Esophagus squamous epithelium (tissue), 4 donors: ENCODE measurements around the gene MYO3B.

Experiments
- POLR2A ChIP-seq, 4 donors: fragments of 450-650 bp; IDR thresholded peaks; one replicate each; pipeline ENCODE4 v1.6.1; 2017; ENCODE audit warnings: antibody characterized with exemption in 4 of 4, mild to moderate bottlenecking in 4 of 4, moderate library complexity in 3 of 4
- TF ChIP-seq, protein P1 (sequence below), 6 experiments: fragments of 450-650 bp in 4 of 6; fragments of 200-600 bp in 2 of 6; sonication (generic) in 2 of 6; IDR thresholded peaks; one replicate each; pipeline ENCODE4 v1.5.1; 2016 to 2019; ENCODE audit warnings: antibody characterized with exemption in 6 of 6, mild to moderate bottlenecking in 4 of 6, moderate library complexity in 4 of 6

DNA sequence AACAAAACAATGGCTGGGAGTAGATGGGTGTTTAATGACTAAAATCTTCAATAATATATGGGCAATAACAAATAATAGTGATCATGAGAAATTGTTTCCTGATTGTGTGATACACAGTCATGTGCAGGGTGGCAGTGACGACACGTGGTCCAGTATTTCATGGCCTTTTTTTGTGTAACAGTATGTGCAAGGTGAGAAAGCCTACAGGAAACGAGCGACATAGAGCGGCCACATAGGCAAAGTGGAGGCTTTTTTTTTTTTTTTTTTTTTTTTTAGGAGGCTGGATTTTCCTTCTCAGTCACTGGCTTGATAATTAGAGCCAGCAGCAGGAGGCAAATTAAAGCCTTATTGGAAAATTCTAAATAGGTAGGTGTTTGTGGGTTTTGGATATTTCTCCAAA is 123.7 kb downstream of the MYO3B start:
- TF ChIP-seq, protein P1, sequence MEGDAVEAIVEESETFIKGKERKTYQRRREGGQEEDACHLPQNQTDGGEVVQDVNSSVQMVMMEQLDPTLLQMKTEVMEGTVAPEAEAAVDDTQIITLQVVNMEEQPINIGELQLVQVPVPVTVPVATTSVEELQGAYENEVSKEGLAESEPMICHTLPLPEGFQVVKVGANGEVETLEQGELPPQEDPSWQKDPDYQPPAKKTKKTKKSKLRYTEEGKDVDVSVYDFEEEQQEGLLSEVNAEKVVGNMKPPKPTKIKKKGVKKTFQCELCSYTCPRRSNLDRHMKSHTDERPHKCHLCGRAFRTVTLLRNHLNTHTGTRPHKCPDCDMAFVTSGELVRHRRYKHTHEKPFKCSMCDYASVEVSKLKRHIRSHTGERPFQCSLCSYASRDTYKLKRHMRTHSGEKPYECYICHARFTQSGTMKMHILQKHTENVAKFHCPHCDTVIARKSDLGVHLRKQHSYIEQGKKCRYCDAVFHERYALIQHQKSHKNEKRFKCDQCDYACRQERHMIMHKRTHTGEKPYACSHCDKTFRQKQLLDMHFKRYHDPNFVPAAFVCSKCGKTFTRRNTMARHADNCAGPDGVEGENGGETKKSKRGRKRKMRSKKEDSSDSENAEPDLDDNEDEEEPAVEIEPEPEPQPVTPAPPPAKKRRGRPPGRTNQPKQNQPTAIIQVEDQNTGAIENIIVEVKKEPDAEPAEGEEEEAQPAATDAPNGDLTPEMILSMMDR (IDR thresholded peaks at IDR 0.05): no peak
- TF ChIP-seq POLR2A (IDR thresholded peaks at IDR 0.05): no peak
